Measurements from ENCODE around the gene NXPH3. TPM values are rescaled to one million over a fixed set of nuclear protein-coding genes. Genes with fewer than 3 reads are reported as not detected.

The NXPH3 gene
- total RNA-seq, 1 donor from 2014 or later, result not detected

GRCh38 chr17:49588726-49589576 lies 13.3 kb downstream of the NXPH3 start:
- intact Hi-C loops (cut with micrococcal nuclease), result no loop called here

GRCh38 chr17:49589577-49589927 lies 13.9 kb downstream of the NXPH3 start:
- intact Hi-C loops (cut with micrococcal nuclease), result no loop called here

- intact Hi-C loops (cut with micrococcal nuclease), result no loop called here
Observed at GRCh38 chr17:49590874-49591273, 15.2 kb downstream of the NXPH3 start.

- intact Hi-C loops (cut with micrococcal nuclease), result no loop called here
Observed at GRCh38 chr17:49592263-49592662, 16.6 kb downstream of the NXPH3 start.

- intact Hi-C loops (cut with micrococcal nuclease), result no loop called here
Observed at GRCh38 chr17:49595328-49595727, 19.7 kb downstream of the NXPH3 start.

GRCh38 chr17:49595980-49596379 lies 20.3 kb downstream of the NXPH3 start:
- intact Hi-C loops (cut with micrococcal nuclease), result no loop called here

GRCh38 chr17:49596613-49597244 lies 21.1 kb downstream of the NXPH3 start:
- intact Hi-C loops (cut with micrococcal nuclease), result no loop called here

GRCh38 chr17:49597436-49597835 lies 21.8 kb downstream of the NXPH3 start:
- intact Hi-C loops (cut with micrococcal nuclease), result no loop called here

GRCh38 chr17:49597928-49598655 lies 22.4 kb downstream of the NXPH3 start:
- intact Hi-C loops (cut with micrococcal nuclease), result no loop called here

- intact Hi-C loops (cut with micrococcal nuclease), result no loop called here
Observed at GRCh38 chr17:49598918-49599317, 23.2 kb downstream of the NXPH3 start.

GRCh38 chr17:49600949-49601348 lies 25.3 kb downstream of the NXPH3 start:
- intact Hi-C loops (cut with micrococcal nuclease), result no loop called here

- intact Hi-C loops (cut with micrococcal nuclease), result no loop called here
Observed at GRCh38 chr17:49602783-49603182, 27.1 kb downstream of the NXPH3 start.

- intact Hi-C loops (cut with micrococcal nuclease), result no loop called here
Observed at GRCh38 chr17:49603238-49603637, 27.6 kb downstream of the NXPH3 start.

GRCh38 chr17:49603720-49604119 lies 28.0 kb downstream of the NXPH3 start:
- intact Hi-C loops (cut with micrococcal nuclease), result no loop called here

GRCh38 chr17:49604314-49604869 lies 28.7 kb downstream of the NXPH3 start:
- intact Hi-C loops (cut with micrococcal nuclease), result no loop called here

GRCh38 chr17:49610883-49611584 lies 35.4 kb downstream of the NXPH3 start:
- intact Hi-C loops (cut with micrococcal nuclease), result no loop called here

GRCh38 chr17:49612726-49613125 lies 37.1 kb downstream of the NXPH3 start:
- intact Hi-C loops (cut with micrococcal nuclease), result no loop called here

- intact Hi-C loops (cut with micrococcal nuclease), result no loop called here
Observed at GRCh38 chr17:49613182-49613800, 37.6 kb downstream of the NXPH3 start.

- intact Hi-C loops (cut with micrococcal nuclease), result no loop called here
Observed at GRCh38 chr17:49616086-49616485, 40.4 kb downstream of the NXPH3 start.

GRCh38 chr17:49616601-49617131 lies 41.0 kb downstream of the NXPH3 start:
- intact Hi-C loops (cut with micrococcal nuclease), result no loop called here
